22Rv1 (cell line): ENCODE results near the gene MRPL38.
A peak's percentile ranks its signal among the peaks of the same experiment; 100 is the strongest.

Experiments
- H3K27ac ChIP-seq: fragments of 450-650 bp; 2 replicates; pipeline ENCODE4 v1.5.1; 2017
- CTCF ChIP-seq: fragments of 450-650 bp; IDR thresholded peaks from 2 replicates; pipeline ENCODE4 v1.5.1; 2017; ENCODE audit warnings: mild to moderate bottlenecking
- ZFX ChIP-seq: fragments of 450-650 bp; IDR thresholded peaks from 2 replicates; pipeline ENCODE4 v1.6.1; 2017; ENCODE audit warnings: antibody characterized with exemption, borderline replicate concordance

The MRPL38 gene

GRCh38 chr17:75896415-75897159 is 8.1 kb downstream of the MRPL38 start, which contains the start of gene TRIM65:
Gene TRIM65 (minus strand): TSS chr17:75896951. CDS start chr17:75896937, 14 bp downstream.
- TF ChIP-seq CTCF (peak; percentile 65), ZFX (no peak)
- H3K27ac ChIP-seq = peak within 1 kb of the TSS; percentile 94

- 0 out of 2 replicates have a peak, but pooled peaks have one; percentile 6 for TF ChIP-seq CTCF
- TF ChIP-seq ZFX = no peak
- H3K27ac ChIP-seq = peak overlapping the region; percentile 94
Measured at GRCh38 chr17:75895370-75896155, 9.1 kb downstream of the MRPL38 start.

- H3K27ac ChIP-seq = no peak overlapping the region; the same call in 1 of the 2 replicates
- TF ChIP-seq ZFX (no peak), CTCF (no peak)
Measured at GRCh38 chr17:75894049-75894733, 10.5 kb downstream of the MRPL38 start.

- TF ChIP-seq CTCF (no peak), ZFX (no peak)
- no peak overlapping the region; the same call in 1 of the 2 replicates for H3K27ac ChIP-seq
Measured at GRCh38 chr17:75893305-75894048, 11.2 kb downstream of the MRPL38 start.

GRCh38 chr17:75892556-75893224 is 12.0 kb downstream of the MRPL38 start:
- TF ChIP-seq ZFX = no peak
- no peak for TF ChIP-seq CTCF
- no peak overlapping the region for H3K27ac ChIP-seq

- no peak overlapping the region for H3K27ac ChIP-seq
- TF ChIP-seq ZFX = no peak
- TF ChIP-seq CTCF = no peak
Measured at GRCh38 chr17:75891605-75892555, 12.8 kb downstream of the MRPL38 start.
